GM19099 (cell line): ENCODE data around the gene EFEMP2.

Experiments
- POLR2A ChIP-seq: IDR thresholded peaks from 3 replicates; pipeline ENCODE4 v1.6.1; 2011; ENCODE audit warnings: low read depth; ENCODE audit not compliant: insufficient read length; ENCODE audit errors: extremely low read depth

EFEMP2 gene

DNA sequence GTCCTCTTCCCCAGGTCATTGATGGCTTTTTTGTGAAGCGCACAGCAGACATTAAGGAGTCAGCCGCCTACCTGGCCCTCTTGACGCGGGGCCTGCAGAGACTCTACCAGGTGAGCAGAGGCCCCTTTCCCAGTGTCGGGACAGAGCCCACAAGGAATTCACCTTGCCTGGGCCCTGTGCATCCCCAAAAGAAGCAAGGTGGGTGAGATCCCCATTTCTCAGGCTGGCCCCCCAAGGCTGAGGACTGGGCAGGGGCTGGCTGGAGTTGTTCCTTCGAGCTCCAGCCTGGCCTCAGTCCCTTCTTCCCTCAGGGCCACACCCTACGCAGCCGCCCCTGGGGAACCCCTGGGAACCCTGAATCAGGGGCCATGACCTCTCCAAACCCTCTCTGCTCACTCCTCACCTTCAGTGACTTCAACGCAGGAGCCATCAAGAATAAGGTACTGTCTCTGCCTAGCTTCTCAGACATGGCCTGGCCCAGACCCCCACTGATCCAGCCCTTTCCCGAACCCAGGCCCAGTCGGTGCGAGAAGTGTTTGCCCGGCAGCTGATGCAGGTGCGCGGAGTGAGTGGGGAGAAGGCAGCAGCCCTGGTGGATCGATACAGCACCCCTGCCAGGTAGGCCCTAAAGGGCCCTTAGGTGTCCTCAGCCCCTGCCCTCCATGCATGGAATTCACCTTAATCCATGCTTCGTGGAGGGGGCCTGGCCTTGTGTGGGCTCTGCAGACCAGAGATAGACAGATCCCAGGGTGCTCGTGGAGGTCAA, 7.7 kb downstream of the EFEMP2 start:
- no peak for TF ChIP-seq POLR2A

DNA sequence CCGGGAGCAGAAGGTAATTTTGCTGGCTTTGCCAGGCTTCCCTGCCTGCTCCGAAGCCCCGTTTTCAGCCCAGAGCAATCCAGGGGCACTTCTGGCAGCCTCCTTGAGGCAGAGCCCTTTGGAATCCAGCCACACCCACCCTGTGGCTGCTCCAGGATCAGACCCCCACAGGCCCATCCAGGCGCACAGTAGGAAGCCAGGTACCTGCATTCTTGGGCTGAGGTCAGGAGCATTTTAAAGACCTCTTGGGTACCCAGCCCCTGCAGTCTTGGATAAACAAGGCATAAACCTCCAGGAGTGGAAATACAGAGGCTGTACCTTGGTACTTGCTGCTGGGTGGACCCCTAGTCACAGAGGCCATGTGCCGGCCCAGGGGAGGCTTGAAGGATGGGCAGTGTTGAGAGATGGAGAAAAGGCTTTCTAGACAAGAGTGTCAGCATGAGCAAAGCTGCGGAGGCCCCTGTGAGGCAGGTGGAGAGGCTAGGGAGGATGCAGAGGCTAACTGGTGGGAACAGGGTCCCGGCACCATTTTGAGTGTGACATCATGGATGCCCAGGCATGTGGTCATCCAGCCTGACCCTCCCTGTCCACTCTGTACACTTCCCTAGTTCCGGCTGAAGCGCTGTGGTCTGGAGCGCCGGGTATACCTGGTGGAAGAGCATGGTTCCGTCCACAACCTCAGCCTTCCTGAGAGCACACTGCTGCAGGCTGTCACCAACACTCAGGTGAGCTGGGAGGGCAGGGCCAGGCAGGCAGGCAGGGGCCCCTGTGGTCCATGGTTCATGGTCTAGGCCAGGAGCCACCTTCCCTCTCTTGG, 8.5 kb downstream of the EFEMP2 start:
- TF ChIP-seq POLR2A: no peak

DNA sequence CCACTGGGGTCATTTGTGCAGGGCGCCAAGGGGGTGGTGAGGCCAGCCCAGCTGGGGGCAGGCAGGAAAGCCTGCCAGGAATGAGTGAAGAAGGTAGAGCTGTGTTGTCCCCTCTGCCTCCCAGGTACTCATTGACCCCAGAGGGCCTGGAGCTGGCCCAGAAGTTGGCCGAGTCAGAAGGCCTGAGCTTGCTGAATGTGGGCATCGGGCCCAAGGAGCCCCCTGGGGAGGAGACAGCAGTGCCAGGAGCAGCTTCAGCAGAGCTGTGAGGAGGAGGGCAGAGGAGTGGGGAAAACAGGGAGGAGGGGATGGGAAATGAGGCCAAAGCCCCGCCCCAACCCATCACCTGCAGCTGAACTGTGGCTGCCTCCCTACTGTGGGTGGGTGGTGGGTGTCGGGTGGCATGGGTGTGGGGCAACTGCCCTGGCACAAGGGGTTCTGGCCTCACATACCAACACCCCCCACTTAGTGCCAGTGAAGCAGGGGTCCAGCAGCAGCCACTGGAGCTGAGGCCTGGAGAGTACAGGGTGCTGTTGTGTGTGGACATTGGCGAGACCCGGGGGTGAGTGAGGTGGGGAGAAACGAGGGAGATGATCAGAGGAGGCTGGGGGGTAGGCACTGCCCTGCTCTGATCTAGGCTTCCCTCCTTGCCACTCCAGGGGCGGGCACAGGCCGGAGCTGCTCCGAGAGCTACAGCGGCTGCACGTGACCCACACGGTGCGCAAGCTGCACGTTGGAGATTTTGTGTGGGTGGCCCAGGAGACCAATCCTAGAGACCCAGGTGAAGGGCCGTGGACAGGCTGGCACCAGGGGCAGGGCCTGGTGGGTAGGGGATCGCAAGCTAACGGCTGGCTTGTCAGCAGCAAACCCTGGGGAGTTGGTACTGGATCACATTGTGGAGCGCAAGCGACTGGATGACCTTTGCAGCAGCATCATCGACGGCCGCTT, 9.4 kb downstream of the EFEMP2 start:
- no peak for TF ChIP-seq POLR2A

DNA sequence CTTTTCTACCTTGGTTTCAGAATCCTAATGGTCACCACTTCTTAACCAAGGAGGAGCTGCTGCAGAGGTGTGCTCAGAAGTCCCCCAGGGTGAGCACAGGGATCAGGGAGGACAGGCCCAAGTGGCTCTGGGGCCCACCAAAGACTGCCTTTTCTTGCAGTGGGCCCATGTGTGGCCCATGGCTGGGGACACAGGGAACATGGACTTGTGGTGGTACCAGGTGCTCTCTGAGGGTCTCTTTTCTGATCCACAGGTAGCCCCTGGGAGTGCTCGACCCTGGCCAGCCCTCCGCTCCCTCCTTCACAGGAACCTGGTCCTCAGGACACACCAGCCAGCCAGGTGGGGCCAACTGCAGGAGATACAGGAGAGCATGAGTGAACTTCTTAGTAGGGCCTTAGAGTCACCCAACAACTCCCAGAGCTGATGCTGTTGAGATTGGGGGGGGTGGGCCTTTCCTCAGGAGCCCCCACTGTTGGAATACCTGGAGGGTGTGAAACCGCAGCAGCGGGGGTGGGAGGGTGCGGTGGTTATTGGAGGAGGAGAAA, 10.3 kb downstream of the EFEMP2 start:
- TF ChIP-seq POLR2A: no peak

DNA sequence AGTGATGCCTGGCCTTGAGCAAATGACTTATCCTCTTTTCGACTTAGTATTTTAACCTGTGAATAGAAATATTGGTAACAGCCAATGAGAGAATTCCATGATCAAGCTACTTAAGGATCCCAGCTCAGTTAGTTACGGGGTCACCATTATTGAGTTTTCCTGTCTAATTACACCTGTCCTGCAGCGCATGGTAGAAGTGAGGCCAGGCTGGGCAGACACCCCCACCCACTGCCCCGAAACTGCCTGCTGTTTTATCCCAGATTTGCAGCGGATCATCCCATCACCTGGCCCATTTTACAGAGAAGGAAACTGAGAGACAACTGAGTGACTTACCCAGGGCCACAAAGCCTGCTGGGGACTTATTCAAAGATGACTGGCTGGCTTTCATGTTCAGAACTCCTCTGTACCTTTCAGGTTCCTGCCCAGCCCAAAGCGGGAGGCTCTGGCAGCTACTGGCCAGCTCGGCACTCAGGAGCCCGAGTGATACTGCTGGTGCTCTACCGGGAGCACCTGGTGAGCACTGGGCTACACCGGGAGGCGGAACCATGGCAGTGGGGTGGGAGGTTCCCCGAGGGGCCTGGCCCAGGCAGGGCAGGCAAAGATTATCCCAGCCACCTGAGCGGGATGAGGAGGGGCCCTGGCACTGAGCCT, 10.9 kb downstream of the EFEMP2 start:
- TF ChIP-seq POLR2A: no peak

DNA sequence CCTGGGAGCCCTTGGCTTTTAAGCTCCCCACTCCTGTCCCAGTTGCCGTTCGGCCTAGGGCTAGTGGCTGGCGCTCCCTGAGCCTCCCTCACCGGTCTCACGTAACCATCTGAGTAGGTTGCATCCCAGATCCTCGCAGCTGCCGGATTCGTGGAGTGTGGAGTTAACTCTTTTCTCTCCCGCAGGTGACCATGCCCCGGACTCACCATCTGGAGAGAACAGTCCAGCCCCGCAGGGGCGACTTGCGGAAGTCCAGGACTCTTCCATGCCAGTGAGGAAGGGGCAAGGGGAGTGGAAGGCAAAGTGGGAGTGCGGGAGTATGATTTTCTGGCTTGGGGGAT, 11.5 kb downstream of the EFEMP2 start:
- TF ChIP-seq POLR2A: no peak

DNA sequence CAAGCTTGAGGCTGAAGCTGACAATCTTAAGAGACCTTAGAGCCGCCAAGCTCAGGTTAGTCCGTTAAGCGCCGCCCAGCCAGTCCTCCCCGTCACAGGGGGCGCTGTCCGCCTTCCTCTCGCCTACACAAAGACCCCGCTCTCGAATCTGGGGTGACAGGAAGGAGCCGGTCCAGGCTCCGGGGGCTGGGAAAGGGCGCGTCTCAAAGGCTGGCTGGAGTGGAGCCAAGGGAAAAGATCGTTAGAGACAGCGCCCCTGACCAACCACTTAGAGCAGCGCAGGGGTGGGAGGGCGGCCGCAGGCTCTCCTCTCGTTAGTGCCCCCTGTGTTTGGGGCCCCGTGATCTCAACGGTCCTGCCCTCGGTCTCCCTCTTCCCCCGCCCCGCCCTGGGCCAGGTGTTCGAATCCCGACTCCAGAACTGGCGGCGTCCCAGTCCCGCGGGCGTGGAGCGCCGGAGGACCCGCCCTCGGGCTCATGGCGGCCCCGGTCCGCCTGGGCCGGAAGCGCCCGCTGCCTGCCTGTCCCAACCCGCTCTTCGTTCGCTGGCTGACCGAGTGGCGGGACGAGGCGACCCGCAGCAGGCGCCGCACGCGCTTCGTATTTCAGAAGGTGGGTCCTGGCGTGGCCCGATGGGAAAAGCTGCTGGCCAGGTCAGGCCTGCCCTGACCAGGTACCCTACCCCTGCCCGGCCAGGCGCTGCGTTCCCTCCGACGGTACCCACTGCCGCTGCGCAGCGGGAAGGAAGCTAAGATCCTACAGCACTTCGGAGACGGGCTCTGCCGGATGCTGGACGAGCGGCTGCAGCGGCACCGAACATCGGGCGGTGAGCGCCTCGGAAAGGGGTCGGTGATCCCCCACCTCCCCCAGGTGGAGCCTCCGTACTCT, 12.1 kb downstream of the EFEMP2 start, which contains the start of gene MUS81:
TSS of gene MUS81 (plus strand) at position 156 of the 887 bp plus-strand sequence. CDS start at position 477, 321 bp downstream.
- peak; percentile 83 for TF ChIP-seq POLR2A

DNA sequence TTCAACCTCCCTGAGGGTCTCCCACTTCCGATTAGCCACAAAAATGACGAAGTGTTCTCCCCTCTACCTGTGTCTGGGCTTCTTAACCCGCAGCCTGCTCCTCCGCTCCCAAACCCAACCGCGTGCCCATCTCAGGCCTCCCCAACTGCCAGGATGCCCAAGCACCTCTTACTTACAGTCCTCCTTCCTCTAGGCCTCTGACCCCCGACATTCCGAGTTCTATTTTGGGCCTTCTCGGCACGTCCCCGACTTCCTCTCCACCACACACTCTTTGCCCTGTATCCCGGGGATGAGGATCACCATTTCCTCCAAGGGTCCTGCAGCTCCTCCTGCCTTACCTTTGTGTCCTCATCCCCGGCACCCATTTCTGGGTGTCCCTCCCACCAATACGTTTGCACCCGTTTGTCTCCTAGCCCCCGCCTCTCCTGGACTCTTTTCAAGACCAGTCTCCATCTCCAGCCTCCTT, 12.8 kb downstream of the EFEMP2 start:
- no peak for TF ChIP-seq POLR2A

DNA sequence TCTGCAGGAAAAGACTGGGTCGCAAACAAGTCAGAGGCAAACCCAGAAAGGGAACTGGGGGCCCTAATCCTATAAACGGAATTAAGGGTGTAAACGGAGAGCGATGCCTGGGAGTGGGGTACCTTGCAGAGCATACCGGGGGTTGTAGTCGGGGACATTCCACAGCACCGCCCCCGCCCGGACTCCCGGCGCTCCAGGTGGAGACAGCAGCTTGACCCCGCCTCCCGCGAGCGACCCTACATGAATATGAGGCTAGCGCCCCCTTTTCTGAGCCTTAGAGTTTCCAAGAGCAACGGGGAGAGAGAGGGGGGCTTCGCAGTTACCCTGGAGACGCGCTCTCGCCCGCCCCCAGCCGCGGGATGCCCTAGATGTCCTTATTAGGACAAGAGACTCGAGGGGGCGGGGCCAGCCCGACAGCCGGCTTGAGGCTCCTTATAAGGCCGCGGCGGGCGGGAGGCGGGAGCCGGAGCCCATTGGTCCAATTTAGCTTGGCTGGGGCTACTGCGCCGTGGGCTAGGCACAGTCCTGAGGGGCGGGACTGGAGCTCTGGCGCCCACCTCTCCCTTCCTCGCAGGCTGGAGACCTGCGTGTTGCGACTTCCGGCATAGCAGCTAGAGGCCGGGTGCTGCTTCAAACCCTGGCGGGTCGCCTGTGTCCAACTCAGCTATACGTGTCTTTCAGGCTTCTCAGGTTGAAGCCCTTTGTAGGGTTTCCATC, 13.3 kb downstream of the EFEMP2 start:
- peak; percentile 94 for TF ChIP-seq POLR2A

DNA sequence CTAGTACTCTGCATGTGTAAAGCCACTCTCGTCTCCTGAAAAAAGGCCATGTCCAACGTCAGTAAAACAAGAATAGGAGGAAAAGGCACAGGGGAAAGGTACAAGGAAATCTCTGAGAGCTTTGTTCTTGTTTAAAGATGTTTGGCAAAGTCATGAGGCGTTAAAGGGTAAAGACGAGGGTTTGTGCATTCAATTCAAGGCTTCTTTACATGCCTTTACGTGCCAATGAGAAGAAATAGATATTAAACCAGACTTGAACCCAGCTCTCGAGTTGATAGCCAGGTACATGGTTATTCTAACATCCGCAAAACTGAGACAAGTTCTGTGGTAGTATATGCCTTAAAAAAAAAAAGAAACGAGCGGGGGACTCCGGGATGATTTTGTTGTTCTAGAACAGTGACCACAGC, 13.9 kb downstream of the EFEMP2 start:
- TF ChIP-seq POLR2A: no peak

DNA sequence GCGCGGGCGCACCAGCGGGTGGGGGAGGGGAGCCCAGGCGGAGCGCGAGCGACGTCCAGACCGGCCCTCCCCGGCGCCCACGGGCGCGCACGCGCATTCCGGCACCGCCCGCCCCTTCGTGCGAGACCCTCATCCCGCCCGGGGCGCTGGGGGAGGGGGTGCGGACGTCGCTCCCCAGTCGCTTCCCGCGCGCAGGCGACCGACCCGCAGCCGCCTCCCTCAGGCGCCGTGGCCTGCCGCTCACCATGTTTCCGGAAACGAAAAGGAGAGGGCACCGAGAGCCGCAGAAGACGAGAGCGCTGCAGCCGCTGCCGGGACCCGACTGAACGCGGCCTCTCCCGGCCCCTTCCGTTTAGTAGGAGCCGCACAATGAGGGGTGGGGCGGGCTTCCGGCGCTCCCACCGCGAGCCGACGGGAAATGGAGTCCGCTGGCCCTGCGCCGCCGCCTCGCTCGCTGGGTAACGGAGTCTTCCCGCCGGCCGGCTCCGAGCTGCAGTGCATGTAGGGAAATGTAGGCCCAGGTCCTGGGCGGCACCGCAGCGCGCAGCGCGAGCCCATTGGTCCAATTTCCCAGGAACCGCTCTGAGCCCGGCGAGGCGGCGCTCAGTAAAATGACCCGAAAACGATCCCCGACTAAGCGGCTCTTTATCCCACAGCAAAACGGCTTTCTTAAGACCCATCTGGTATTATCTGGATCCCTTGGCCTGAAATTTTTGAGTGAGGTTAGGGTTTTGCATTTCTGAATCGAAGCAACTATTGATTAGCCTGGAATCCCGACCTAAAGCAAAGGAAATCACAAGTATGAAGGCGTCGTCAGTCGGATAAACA, 14.5 kb downstream of the EFEMP2 start, which contains the start of gene CFL1:
TSS of gene CFL1 (minus strand) at position 328 of the 828 bp plus-strand sequence. CDS start at position 247, 81 bp downstream.
- TF ChIP-seq POLR2A: peak; percentile 100

DNA sequence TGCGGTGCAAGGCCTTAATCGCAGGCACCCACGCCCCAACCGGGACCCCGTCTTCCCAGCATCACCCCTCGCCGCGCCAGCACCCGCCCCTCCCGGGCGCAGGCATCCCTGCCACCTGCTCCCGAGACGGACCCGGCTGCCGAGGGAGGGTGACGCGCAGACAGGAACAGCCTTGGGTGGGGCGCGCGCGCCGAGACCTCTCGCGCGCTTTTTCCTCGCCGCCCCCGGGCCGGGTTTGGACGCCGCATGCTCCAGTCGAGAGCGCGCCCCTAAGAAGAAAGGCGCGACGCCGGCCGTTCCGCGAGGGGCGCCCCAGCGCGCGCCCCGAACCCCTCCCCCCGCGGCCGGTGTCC, 15.1 kb downstream of the EFEMP2 start:
- no peak for TF ChIP-seq POLR2A
